GM12878 (cell line): Measurements from ENCODE around the gene LHX6. TPM values are rescaled to one million over a fixed set of nuclear protein-coding genes. Genes with fewer than 3 reads are reported as not detected.

Source experiments
- ATAC-seq: fragments of 200-7000 bp; cut with Tn5 transposase; 3 replicates; pipeline ENCODE4 v1.9.1; 2020; ENCODE audit warnings: mild to moderate bottlenecking, moderate library complexity
- BruUV-seq: library from RNA; stranded (reverse); fragments of 400-500 nt; replicated peaks from 2 replicates; lab custom pipeline; 2021; lab: Mats Ljungman, UMichigan
- CTCF ChIA-PET: fragments of 300-600 bp; sonication (Branson Sonifier 250); formaldehyde crosslinking; extraction: SDS; loops from one replicate; lab custom pipeline; 2021; ENCODE audit warnings: inconsistent platforms; lab: Yijun Ruan, JAX
- POLR2A ChIA-PET: fragments of 350-600 bp; formaldehyde crosslinking; extraction: SDS; loops from one replicate; lab custom pipeline; 2021; ENCODE audit warnings: inconsistent platforms; lab: Charles Lee
- RAD21 ChIA-PET: fragments of 300-600 bp; sonication (Branson Sonifier 250); formaldehyde crosslinking; loops from one replicate; lab custom pipeline; 2023; ENCODE audit warnings: antibody characterized with exemption; ENCODE audit not compliant: unreplicated experiment; lab: Charles Lee
- SMC1A ChIA-PET: fragments of 300-600 bp; sonication (Branson Sonifier 250); formaldehyde crosslinking; loops from one replicate; lab custom pipeline; 2023; ENCODE audit not compliant: unreplicated experiment, uncharacterized antibody; lab: Charles Lee
- DNase-seq: peaks from one replicate; pipeline ENCODE4 v3.0.0-alpha.2; 2011; ENCODE audit warnings: low read depth, low spot score
- FAIRE-seq: peaks from 3 replicates; lab custom pipeline; 2011; peaks lifted over from hg19 to GRCh38; lab: Jason Lieb, UNC
- H2AFZ ChIP-seq: 2 replicates; pipeline ENCODE4 v1.6.0; 2011; ENCODE audit warnings: low read depth, low read length, control low read depth; ENCODE audit not compliant: control insufficient read depth
- H3K27ac ChIP-seq: 2 replicates; pipeline ENCODE4 v1.5.1; 2011; ENCODE audit warnings: control low read depth; ENCODE audit not compliant: control insufficient read depth, insufficient read depth
- H3K27me3 ChIP-seq, 2 experiments: replicated peaks in 1 of 2; 2 replicates each; pipeline versions ENCODE4 v1.6.0 to v1.6.1; 2011; ENCODE audit warnings: low read length in 1 of 2; ENCODE audit not compliant: control insufficient read depth in 2 of 2, insufficient read depth in 2 of 2
- H3K36me3 ChIP-seq, 2 experiments: 2 replicates each; pipeline ENCODE4 v1.5.1; 2011; ENCODE audit warnings: low read length in 1 of 2; ENCODE audit not compliant: control insufficient read depth in 2 of 2, insufficient read depth in 2 of 2
- H3K4me1 ChIP-seq: 2 replicates; pipeline ENCODE4 v1.6.1; 2011; ENCODE audit warnings: mild to moderate bottlenecking, low read length, moderate library complexity, mixed read lengths; ENCODE audit not compliant: control insufficient read depth, insufficient read depth
- H3K4me2 ChIP-seq: 2 replicates; pipeline ENCODE4 v1.6.0; 2011; ENCODE audit warnings: control low read depth; ENCODE audit not compliant: control insufficient read depth, insufficient read depth
- H3K4me3 ChIP-seq: fragments of 200-600 bp; sonication (generic); 2 replicates; pipeline ENCODE4 v1.5.1; 2016
- H3K79me2 ChIP-seq: 2 replicates; pipeline ENCODE4 v1.6.0; 2011; ENCODE audit warnings: low read length; ENCODE audit not compliant: control insufficient read depth, insufficient read depth
- H3K9ac ChIP-seq: 2 replicates; pipeline ENCODE4 v1.8.0; 2011; ENCODE audit warnings: low read length, control low read depth, mixed read lengths; ENCODE audit not compliant: control insufficient read depth, insufficient read depth
- H3K9me3 ChIP-seq: replicated peaks from 3 replicates; pipeline ENCODE4 v1.5.1; 2011; ENCODE audit warnings: mild to moderate bottlenecking, low read length; ENCODE audit not compliant: control insufficient read depth, insufficient read depth
- H4K20me1 ChIP-seq: 2 replicates; pipeline ENCODE4 v1.6.0; 2011; ENCODE audit not compliant: control insufficient read depth, insufficient read depth
- ATF2 ChIP-seq: IDR thresholded peaks from 2 replicates; pipeline ENCODE4 v1.6.1; 2012; ENCODE audit warnings: low read length, inconsistent platforms
- BACH1 ChIP-seq: fragments of 450-650 bp; IDR thresholded peaks from 2 replicates; pipeline ENCODE4 v1.6.1; 2017; ENCODE audit warnings: mild to moderate bottlenecking, borderline replicate concordance
- BCL3 ChIP-seq: IDR thresholded peaks from 2 replicates; pipeline ENCODE4 v1.6.1; 2011; ENCODE audit warnings: borderline replicate concordance, low read depth, mild to moderate bottlenecking, moderate library complexity, low read length; ENCODE audit not compliant: insufficient read depth, poor library complexity, severe bottlenecking
- CBFB ChIP-seq: IDR thresholded peaks from 2 replicates; pipeline ENCODE4 v1.6.1; 2016; ENCODE audit warnings: antibody characterized with exemption, low read depth
- CHD1 ChIP-seq: IDR thresholded peaks from 2 replicates; pipeline ENCODE4 v1.6.1; 2012; ENCODE audit warnings: low read depth, low read length, improper control_type of control experiment
- EED ChIP-seq: sonication (generic); IDR thresholded peaks from 2 replicates; pipeline ENCODE4 v1.6.1; 2016; ENCODE audit warnings: antibody characterized with exemption, low read depth
- FOXK2 ChIP-seq: fragments of 450-650 bp; IDR thresholded peaks from 2 replicates; pipeline ENCODE4 v1.6.1; 2017; ENCODE audit warnings: mild to moderate bottlenecking, moderate library complexity
- JUND ChIP-seq: IDR thresholded peaks from 2 replicates; pipeline ENCODE4 v1.6.1; 2012; ENCODE audit warnings: low read depth, mild to moderate bottlenecking, low read length, improper control_type of control experiment, moderate library complexity
- KAT2A ChIP-seq: conservative IDR thresholded peaks from 2 replicates; pipeline ENCODE4 v1.6.1; 2011; ENCODE audit warnings: low read depth, low read length; ENCODE audit not compliant: control insufficient read depth
- NFYB ChIP-seq: IDR thresholded peaks from 2 replicates; pipeline ENCODE4 v1.6.1; 2011; ENCODE audit warnings: low read depth, mild to moderate bottlenecking, low read length, improper control_type of control experiment, moderate library complexity; ENCODE audit not compliant: insufficient read depth
- NR2F1 ChIP-seq: fragments of 450-650 bp; conservative IDR thresholded peaks from 2 replicates; pipeline ENCODE4 v1.6.1; 2017; ENCODE audit warnings: mild to moderate bottlenecking
- STAT3 ChIP-seq: IDR thresholded peaks from 2 replicates; pipeline ENCODE4 v1.6.1; 2011; ENCODE audit warnings: low read depth, low read length, improper control_type of control experiment
- SUZ12 ChIP-seq: fragments of 200-600 bp; sonication (generic); IDR thresholded peaks from one replicate; pipeline ENCODE4 v1.6.1; 2018; ENCODE audit warnings: antibody characterized with exemption, mild to moderate bottlenecking; ENCODE audit not compliant: unreplicated experiment
- WRNIP1 ChIP-seq: IDR thresholded peaks from 2 replicates; pipeline ENCODE4 v1.6.1; 2011; ENCODE audit warnings: low read depth, low read length, improper control_type of control experiment, borderline replicate concordance
- in situ Hi-C: fragments of 300-500 bp; cut with MboI; formaldehyde crosslinking; loops from 9 replicates; pipeline ENCODE4 v1.14.3; 2018; ENCODE audit warnings: mixed read lengths
- intact Hi-C: fragments of 100-400 bp; cut with micrococcal nuclease; formaldehyde crosslinking; loops from one replicate; pipeline ENCODE4 v1.14.2; 2022; ENCODE audit not compliant: unreplicated experiment
- polyA plus RNA-seq, 11 experiments: library from polyadenylated mRNA; depleted of rRNA in 4 of 11; unstranded in 6 of 11; stranded (reverse) in 5 of 11; fragments of >200 nt; fragmentation: Nextera tagmentation in 4 of 11; fragmentation: Illumina TruSeq in 1 of 11; extraction: Ambion mirVana in 4 of 11; extraction: Trizol in 1 of 11; gene quantifications; 1 replicate in 1 of 11; 2 replicates in 10 of 11; pipeline versions ENCODE4 v1.2.1 to v1.2.3, GENCODE V29; 2011 to 2016; ENCODE audit warnings: inconsistent platforms in 2 of 11, missing spikeins in 2 of 11, low read depth in 1 of 11
- total RNA-seq, 4 experiments: library from RNA; depleted of rRNA in 3 of 4; stranded (reverse); fragments of >200 nt in 3 of 4; fragmentation: Illumina TruSeq in 1 of 4; extraction: Trizol in 1 of 4; gene quantifications; 2 replicates each; pipeline versions ENCODE4 v1.2.1 to v1.2.3, GENCODE V29; 2013 to 2021

The LHX6 gene
- total and polyA plus RNA-seq, 10 of the 15 experiments (the other 5 are each of a cell fraction or from before 2014, with no cell fraction given) = not detected

GRCh38 chr9:122162415-122162814, 66.3 kb downstream of the LHX6 start:
- H3K27me3 ChIP-seq = peaks cover 0 to 8% of the 10 kb centered on the region in 2 experiments; a peak in 1 of 4 replicates
- SMC1A ChIA-PET = no interaction called here
- CTCF ChIA-PET = no interaction called here
- POLR2A ChIA-PET = no interaction called here
- no peak overlapping the region for H3K9ac ChIP-seq
- TF ChIP-seq JUND (no peak), CHD1 (no peak), CBFB (no peak), BACH1 (no peak), EED (no peak), WRNIP1 (no peak), SUZ12 (no peak), ATF2 (no peak), KAT2A (no peak), FOXK2 (no peak), NFYB (no peak), NR2F1 (no peak), BCL3 (no peak), STAT3 (no peak)
- H4K20me1 ChIP-seq = no peaks in the 10 kb centered on the region
- no TSS peak for BruUV-seq
- H3K27ac ChIP-seq = no peak overlapping the region
- H3K4me3 ChIP-seq = no peak overlapping the region
- intact Hi-C loops (no loop called here), in situ Hi-C loops (no loop called here)
- H3K4me1 ChIP-seq = no peaks in the 10 kb centered on the region
- RAD21 ChIA-PET = no interaction called here
- H3K79me2 ChIP-seq = peaks cover 16% of the 10 kb centered on the region
- no peak overlapping the region for H2AFZ ChIP-seq
- FAIRE-seq (no peak), DNase-seq (no peak), ATAC-seq (no peak)
- no peak overlapping the region for H3K4me2 ChIP-seq
- H3K36me3 ChIP-seq = no peaks in the 10 kb centered on the region
- H3K9me3 ChIP-seq = no peaks in the 10 kb centered on the region; the same call in 1 of the 3 replicates
